Lower leg skin (tissue), 4 donors: ENCODE measurements around the gene TUBA4B. TPM values are rescaled to one million over a fixed set of nuclear protein-coding genes. Genes with fewer than 3 reads are reported as not detected.
"Not testable (repeated sequence)": the region's sequence is repeated elsewhere in the genome, so short reads cannot be mapped to it uniquely, and the experiment has no call there.

Experiments used
- DNase-seq, 2 donors: peaks; one replicate each; pipeline ENCODE4 v3.0.0-alpha.2; 2019; ENCODE audit warnings: low spot score in 2 of 2
- H3K4me3 ChIP-seq: fragments of 200-600 bp; sonication (generic); 2 replicates; pipeline ENCODE4 v1.5.1; 2017; ENCODE audit warnings: mild to moderate bottlenecking, low read depth; ENCODE audit not compliant: poor library complexity, severe bottlenecking
- CTCF ChIP-seq, 3 donors: fragments of 450-650 bp; IDR thresholded peaks; one replicate each; pipeline ENCODE4 v1.5.1; 2016; ENCODE audit warnings: antibody characterized with exemption in 3 of 3, mild to moderate bottlenecking in 3 of 3, moderate library complexity in 2 of 3
- POLR2A ChIP-seq, 2 donors: fragments of 450-650 bp; IDR thresholded peaks; one replicate each; pipeline ENCODE4 v1.6.1; 2016 to 2017; ENCODE audit warnings: antibody characterized with exemption in 2 of 2, mild to moderate bottlenecking in 1 of 2, moderate library complexity in 1 of 2
- WGBS, 2 donors: methylation state at CpG; one replicate each; pipeline ENCODE4 v1.1.5; 2018; 5-methylcytosine and 5-hydroxymethylcytosine counted together
- intact Hi-C: fragments of 100-400 bp; cut with DNase I; formaldehyde crosslinking; loops from one replicate; pipeline ENCODE4 v1.15.0; 2023; ENCODE audit warnings: low total_unique reads
- total RNA-seq, 4 donors: library from RNA; depleted of rRNA; stranded (reverse); fragments of >200 nt; gene quantifications; one replicate each; pipeline ENCODE4 v1.1.0, GENCODE V29; 2016

The TUBA4B gene
- total RNA-seq, 4 donors from 2014 or later = not detected

DNA sequence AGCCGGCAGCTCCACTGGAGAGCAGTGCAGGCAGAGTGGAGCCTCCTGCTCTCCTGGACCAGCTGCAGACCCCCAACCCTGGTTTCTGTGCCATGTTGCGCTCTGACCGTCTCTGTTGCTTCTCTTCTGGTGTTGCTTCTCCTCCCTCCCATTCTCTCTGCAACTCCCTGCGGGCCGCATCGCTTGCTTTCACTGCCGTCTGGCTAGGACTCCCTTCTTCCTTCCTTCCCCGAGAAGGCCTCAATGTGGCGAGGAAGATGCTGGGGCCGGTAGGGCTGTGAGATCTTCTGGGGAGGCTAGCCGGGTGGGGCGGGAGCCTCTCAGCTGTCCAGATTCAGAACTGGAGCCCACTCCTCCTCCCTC, 32.3 kb downstream of the TUBA4B start:
- DNase-seq = no peak
- H3K4me3 ChIP-seq = no peak overlapping the region
- no peak for TF ChIP-seq CTCF (IDR thresholded peaks at IDR 0.05)
- TF ChIP-seq POLR2A (IDR thresholded peaks at IDR 0.05) = no peak
- WGBS, 2 donors = 62 to 70% methylated on average over 12 of the region's 12 CpGs
- intact Hi-C loops = no loop called here

DNA sequence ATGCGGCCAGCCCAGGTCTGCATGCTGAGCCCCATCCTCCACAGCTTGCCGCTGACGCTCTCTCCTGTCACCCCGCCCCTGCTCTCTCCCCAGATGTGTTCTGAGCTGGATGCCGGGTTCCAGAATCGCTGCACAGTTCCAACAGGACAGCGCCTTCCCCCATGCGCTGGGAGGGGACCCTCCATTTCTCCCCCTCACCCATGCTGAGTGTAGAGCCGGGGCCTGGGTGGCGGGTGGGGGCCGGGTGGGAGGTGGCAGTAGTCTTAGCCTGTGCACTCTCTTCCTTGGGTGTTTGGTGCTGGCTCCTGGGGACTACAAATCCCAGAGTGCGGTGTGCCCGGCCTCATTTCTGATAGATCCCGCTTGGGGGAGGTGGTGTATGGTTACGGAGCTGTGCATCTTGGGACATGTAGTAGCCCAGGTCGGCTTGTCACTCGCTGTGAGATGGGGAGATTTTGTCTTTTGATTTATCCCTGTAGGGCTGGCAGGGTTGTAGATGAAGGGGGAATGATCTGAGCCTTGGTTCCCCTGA, 32.9 kb downstream of the TUBA4B start:
- no peak for TF ChIP-seq POLR2A (IDR thresholded peaks at IDR 0.05)
- TF ChIP-seq CTCF (IDR thresholded peaks at IDR 0.05) = no peak
- intact Hi-C loops = no loop called here
- peak in 1 of 2 donors; percentile 73 for DNase-seq
- H3K4me3 ChIP-seq = no peak overlapping the region
- 39 to 48% methylated on average over 15 to 16 of the region's 17 CpGs for WGBS, 2 donors

- TF ChIP-seq CTCF (IDR thresholded peaks at IDR 0.05) (no peak), POLR2A (IDR thresholded peaks at IDR 0.05) (no peak)
- peak in 1 of 2 donors; percentile 87 for DNase-seq
- WGBS, 2 donors = 30 to 52% methylated on average over 9 to 11 of the region's 12 CpGs
- H3K4me3 ChIP-seq = no peak overlapping the region
- intact Hi-C loops = no loop called here
Measured at GRCh38 chr2:219286436-219287115, 33.5 kb downstream of the TUBA4B start.

GRCh38 chr2:219287116-219287440, 34.0 kb downstream of the TUBA4B start:
- WGBS, 2 donors = 74 to 83% methylated on average over 6 of the region's 6 CpGs
- peak in 1 of 2 donors; percentile 71 for DNase-seq
- intact Hi-C loops, H3K4me3 ChIP-seq: not testable (repeated sequence)

DNA sequence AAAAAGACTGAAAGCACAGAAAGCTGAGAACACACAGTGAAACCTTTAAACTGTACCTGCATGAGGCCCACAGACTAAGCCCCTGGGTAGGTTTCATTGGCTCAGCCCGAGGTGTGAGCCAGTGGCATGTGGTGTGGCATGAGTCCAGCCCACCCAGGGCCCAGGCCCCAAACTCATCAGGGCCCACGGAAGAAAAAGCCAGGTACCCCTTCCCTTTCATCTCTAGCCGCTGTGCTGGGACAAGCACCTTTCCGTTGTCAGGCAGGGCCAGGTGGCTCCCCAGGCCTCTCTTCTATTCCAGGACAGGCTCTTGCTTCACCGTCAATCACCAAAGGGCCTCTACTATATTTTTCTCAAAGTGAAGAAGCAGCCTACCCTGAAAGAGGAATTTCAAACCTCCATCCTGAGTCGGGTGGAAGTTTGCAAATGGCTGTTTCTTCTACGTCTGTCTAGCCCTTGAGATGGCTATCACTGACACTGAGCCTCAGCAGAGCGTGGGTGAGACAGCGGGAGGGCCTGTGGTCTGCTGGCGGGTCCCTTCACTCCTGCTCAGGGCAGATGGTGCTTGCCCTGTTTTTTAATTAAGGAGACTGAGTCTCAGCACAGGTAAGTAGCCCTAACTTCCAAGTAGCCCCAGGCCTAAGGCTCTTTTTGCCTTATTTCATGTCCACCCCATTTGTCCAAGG, 34.7 kb downstream of the TUBA4B start:
- WGBS, 2 donors = 65% methylated on average over 10 of the region's 10 CpGs
- H3K4me3 ChIP-seq = no peak overlapping the region
- intact Hi-C loops = no loop called here
- no peak for TF ChIP-seq CTCF (IDR thresholded peaks at IDR 0.05)
- TF ChIP-seq POLR2A (IDR thresholded peaks at IDR 0.05) = no peak
- peak in 1 of 2 donors; percentile 81 for DNase-seq

DNA sequence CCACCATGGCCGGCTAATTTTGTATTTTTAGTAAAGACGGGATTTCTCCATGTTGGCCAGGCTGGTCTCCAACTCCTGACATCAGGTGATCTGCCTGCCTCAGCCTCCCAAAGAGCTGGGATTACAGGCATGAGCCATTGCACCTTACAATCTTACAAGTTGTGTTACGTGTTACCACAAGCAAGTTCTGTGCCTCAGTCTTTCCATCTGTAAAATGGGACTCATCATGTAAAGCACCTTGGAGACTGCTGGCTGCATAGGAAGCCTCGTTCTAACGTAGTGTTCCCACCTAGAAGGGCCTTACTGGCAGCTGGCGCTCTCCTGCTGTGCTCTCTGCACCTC, 36.1 kb downstream of the TUBA4B start:
- peak in 1 of 2 donors; percentile 37 for DNase-seq
- H3K4me3 ChIP-seq = no peak overlapping the region
- WGBS, 2 donors = 53 to 62% methylated on average over 5 to 6 of the region's 6 CpGs
- intact Hi-C loops = no loop called here
- TF ChIP-seq POLR2A (IDR thresholded peaks at IDR 0.05) (no peak), CTCF (IDR thresholded peaks at IDR 0.05) (no peak)
